Hepatocyte (in vitro differentiated cells): ENCODE measurements around the gene EVX2.

Experiments used
- EZH2 ChIP-seq: fragments of 200-600 bp; sonication (generic); IDR thresholded peaks from 2 replicates; pipeline ENCODE4 v1.6.1; 2016; ENCODE audit warnings: antibody characterized with exemption, mild to moderate bottlenecking, borderline replicate concordance
- EZH2phosphoT487 ChIP-seq: fragments of 200-600 bp; sonication (generic); IDR thresholded peaks from one replicate; pipeline ENCODE4 v1.6.1; 2018; ENCODE audit warnings: antibody characterized with exemption, mild to moderate bottlenecking, low read depth, moderate library complexity; ENCODE audit not compliant: unreplicated experiment, severe bottlenecking
- TF ChIP-seq, protein P1 (sequence below): fragments of 200-600 bp; sonication (generic); IDR thresholded peaks from 2 replicates; pipeline ENCODE4 v1.5.1; 2016; ENCODE audit warnings: antibody characterized with exemption, mild to moderate bottlenecking; ENCODE audit not compliant: poor library complexity

DNA sequence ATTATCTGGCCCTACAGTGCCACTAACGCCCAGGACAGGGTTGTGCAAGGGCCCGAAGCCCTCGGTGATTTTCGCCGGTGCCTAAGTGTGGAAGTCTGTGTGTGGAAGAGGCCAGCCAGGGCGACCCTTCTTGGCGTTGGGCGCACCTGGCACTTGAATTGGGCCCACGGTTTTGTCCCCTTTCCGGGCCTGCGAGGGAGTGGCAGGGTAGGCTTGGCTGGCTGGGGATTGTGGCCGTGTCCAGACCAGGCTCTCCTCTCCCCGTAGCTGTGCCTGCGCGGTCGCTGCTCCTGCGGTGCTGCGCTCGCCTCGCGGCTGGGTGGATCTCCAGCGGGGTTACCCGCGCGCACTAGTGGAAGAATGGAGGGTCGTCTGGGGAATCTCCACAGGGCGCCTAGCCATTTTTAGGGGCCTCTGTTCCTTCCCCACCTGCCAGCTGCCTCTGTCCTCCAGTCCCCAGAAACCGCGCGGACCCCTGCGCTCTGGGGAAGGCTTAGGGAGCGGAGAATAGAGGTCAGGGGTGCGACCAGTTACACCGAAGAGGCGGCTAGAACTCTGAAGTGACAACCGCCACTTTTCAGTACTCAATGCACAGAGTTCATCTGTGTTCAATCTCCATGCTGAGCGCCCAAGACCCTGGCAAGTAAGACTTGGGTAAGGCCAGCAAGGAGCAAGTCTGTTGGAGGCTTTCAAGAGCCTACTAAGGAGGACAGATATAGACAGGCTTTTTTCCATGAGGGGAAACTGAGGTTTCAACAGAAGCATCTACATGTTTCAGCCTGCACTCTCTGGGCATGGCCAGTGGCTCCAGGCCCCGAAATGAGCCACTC lies 16.0 kb downstream of the EVX2 start:
- TF ChIP-seq EZH2 (no peak), EZH2phosphoT487 (no peak)
- TF ChIP-seq, protein P1, sequence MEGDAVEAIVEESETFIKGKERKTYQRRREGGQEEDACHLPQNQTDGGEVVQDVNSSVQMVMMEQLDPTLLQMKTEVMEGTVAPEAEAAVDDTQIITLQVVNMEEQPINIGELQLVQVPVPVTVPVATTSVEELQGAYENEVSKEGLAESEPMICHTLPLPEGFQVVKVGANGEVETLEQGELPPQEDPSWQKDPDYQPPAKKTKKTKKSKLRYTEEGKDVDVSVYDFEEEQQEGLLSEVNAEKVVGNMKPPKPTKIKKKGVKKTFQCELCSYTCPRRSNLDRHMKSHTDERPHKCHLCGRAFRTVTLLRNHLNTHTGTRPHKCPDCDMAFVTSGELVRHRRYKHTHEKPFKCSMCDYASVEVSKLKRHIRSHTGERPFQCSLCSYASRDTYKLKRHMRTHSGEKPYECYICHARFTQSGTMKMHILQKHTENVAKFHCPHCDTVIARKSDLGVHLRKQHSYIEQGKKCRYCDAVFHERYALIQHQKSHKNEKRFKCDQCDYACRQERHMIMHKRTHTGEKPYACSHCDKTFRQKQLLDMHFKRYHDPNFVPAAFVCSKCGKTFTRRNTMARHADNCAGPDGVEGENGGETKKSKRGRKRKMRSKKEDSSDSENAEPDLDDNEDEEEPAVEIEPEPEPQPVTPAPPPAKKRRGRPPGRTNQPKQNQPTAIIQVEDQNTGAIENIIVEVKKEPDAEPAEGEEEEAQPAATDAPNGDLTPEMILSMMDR, result no peak
